Stimulated activated CD4-positive, alpha-beta T cell treated with anti-CD3 and anti-CD28 coated beads, TNF-alpha, amount 100 ng/mL, for 24 hours (primary cell): Measurements from ENCODE around the gene TRIO.

Source experiments
- DNase-seq, 3 experiments: peaks; one replicate each; pipeline ENCODE4 v3.0.0-alpha.2; 2020; ENCODE audit warnings: low read depth in 3 of 3

Gene TRIO

GRCh38 chr5:14327624-14328023 lies 184.5 kb downstream of the TRIO start:
- DNase-seq: no peak

GRCh38 chr5:14328144-14328543 lies 185.0 kb downstream of the TRIO start:
- no peak for DNase-seq

- DNase-seq: no peak
Measured at GRCh38 chr5:14330291-14330690, 187.1 kb downstream of the TRIO start.

GRCh38 chr5:14330729-14331385 lies 187.7 kb downstream of the TRIO start:
- DNase-seq: no peak

GRCh38 chr5:14331386-14331781 lies 188.2 kb downstream of the TRIO start:
- no peak for DNase-seq

GRCh38 chr5:14332038-14332631 lies 189.0 kb downstream of the TRIO start:
- no peak for DNase-seq

GRCh38 chr5:14332746-14333145 lies 189.6 kb downstream of the TRIO start:
- no peak for DNase-seq

GRCh38 chr5:14337593-14337992 lies 194.5 kb downstream of the TRIO start:
- DNase-seq: no peak

GRCh38 chr5:14339468-14339867 lies 196.3 kb downstream of the TRIO start:
- DNase-seq: no peak

- DNase-seq: no peak
Measured at GRCh38 chr5:14341571-14342230, 198.6 kb downstream of the TRIO start.

GRCh38 chr5:14342306-14342705 lies 199.2 kb downstream of the TRIO start:
- DNase-seq: no peak

GRCh38 chr5:14343376-14343775 lies 200.2 kb downstream of the TRIO start:
- no peak for DNase-seq

GRCh38 chr5:14347522-14347921 lies 204.4 kb downstream of the TRIO start:
- DNase-seq: no peak

GRCh38 chr5:14348142-14348541 lies 205.0 kb downstream of the TRIO start:
- no peak for DNase-seq

GRCh38 chr5:14349029-14349428 lies 205.9 kb downstream of the TRIO start:
- no peak for DNase-seq

- no peak for DNase-seq
Measured at GRCh38 chr5:14351086-14351661, 208.0 kb downstream of the TRIO start.

- peak; percentile 6 to 46 (median 21) for DNase-seq
Measured at GRCh38 chr5:14351845-14352712, 208.9 kb downstream of the TRIO start.

- DNase-seq: no peak
Measured at GRCh38 chr5:14353726-14354474, 210.8 kb downstream of the TRIO start.

GRCh38 chr5:14355391-14355790 lies 212.2 kb downstream of the TRIO start:
- DNase-seq: no peak

GRCh38 chr5:14356305-14356704 lies 213.2 kb downstream of the TRIO start:
- no peak for DNase-seq

- DNase-seq: no peak
Measured at GRCh38 chr5:14357441-14357840, 214.3 kb downstream of the TRIO start.
